ENCODE data around the gene PTPRN2. TPM values are rescaled to one million over a fixed set of nuclear protein-coding genes. Genes with fewer than 3 reads are reported as not detected.

Gene PTPRN2
- total RNA-seq, 1 donor from 2014 or later = 11.4 TPM

DNA sequence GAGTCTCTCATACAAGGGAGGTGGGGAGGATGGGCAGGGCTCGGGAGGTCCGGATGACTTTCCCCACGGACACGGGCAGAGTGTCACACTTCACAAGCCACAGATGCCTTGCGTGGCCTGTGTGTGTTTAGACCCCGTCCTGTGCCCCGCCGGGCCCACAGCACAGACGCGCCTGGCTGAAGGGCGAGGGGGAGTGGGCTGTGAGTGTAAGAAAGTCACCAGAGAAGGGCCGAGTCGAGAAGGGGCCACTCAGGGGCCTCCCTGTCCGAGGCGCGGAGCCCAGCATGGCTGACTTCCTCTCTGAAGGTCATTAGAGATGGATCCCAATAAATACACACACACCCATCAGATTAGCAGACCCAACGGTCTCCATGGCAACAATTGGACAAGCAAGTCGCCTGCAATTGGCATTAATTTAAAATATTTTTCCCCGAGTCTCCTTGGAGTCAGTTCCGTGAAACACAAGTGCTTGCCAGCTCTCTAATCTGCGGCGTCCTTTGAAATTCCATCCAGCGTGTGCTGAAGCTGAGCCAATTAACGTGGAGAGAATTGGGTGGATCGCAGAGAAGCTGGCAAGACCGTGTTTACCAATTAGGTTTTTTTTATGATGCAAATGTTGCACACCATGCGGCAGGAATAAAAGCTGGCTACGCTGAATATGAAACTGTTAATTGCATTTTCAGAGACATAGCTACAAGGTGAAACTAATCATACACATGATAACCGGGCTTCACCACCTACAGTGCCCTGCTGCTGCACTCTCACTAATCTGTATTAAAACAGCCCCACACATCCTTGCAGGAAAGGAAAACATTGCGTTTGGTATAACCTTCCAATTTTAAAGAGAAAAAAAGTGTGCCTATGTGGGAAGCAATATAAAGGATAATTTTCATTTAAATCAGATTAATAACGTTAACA lies 571.2 kb downstream of the PTPRN2 start:
- Mint-ChIP-seq H3K4me3 (ENCODE audit: low read depth) (no peak overlapping the region), H3K27me3 (peaks cover 9% of the 10 kb centered on the region), H3K36me3 (ENCODE audit: insufficient read depth) (no peaks in the 10 kb centered on the region), H3K4me1 (ENCODE audit: low read depth) (peaks cover 9% of the 10 kb centered on the region), H3K27ac (no peak overlapping the region), H3K9me3 (ENCODE audit: low read depth) (no peaks in the 10 kb centered on the region)
- TF ChIP-seq, protein P1, sequence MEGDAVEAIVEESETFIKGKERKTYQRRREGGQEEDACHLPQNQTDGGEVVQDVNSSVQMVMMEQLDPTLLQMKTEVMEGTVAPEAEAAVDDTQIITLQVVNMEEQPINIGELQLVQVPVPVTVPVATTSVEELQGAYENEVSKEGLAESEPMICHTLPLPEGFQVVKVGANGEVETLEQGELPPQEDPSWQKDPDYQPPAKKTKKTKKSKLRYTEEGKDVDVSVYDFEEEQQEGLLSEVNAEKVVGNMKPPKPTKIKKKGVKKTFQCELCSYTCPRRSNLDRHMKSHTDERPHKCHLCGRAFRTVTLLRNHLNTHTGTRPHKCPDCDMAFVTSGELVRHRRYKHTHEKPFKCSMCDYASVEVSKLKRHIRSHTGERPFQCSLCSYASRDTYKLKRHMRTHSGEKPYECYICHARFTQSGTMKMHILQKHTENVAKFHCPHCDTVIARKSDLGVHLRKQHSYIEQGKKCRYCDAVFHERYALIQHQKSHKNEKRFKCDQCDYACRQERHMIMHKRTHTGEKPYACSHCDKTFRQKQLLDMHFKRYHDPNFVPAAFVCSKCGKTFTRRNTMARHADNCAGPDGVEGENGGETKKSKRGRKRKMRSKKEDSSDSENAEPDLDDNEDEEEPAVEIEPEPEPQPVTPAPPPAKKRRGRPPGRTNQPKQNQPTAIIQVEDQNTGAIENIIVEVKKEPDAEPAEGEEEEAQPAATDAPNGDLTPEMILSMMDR (IDR thresholded peaks at IDR 0.05; ENCODE audit: unreplicated experiment) = no peak
- no peak for DNase-seq (ENCODE audit: low spot score, unreplicated experiment)

DNA sequence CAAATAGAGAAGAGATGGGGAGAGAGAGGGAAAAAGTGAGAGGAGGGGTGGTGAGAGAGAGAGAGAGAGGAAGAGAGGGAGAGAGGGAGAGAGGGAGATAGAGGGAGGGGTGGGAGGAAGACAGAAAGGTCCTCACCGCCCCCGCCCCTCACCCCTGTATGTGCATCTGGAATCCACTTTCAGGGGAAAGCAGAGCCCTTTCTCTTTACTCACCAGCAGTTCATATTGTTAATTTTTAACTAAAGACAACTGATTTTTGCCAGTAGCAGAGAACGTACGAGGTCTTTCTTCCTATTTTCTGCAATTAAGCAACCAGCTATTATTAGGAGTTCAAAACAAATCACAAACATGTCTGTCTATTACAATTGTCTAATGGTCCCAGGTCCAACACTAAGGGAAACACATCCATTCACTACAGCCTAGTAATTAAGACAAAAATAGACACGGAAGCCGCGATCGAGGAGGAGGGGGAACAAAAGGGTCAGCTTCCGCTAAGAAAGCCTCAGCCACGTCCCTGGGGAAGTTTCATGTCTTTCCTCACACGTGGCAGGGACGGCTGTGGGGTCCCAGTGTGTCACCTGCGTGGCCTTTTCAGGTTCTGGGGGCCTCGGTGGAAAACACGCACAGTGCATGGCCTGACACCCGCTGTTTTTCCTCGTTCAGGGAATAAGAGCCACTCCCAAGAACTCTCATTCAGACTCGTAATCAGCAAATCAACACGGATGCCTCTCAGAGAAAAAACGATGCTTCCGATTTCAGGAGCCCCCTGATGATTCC lies 572.0 kb downstream of the PTPRN2 start:
- no peak for DNase-seq (ENCODE audit: low spot score, unreplicated experiment)
- H3K36me3 Mint-ChIP-seq (ENCODE audit: insufficient read depth) = no peaks in the 10 kb centered on the region
- TF ChIP-seq, protein P1 (IDR thresholded peaks at IDR 0.05; ENCODE audit: unreplicated experiment) = no peak

DNA sequence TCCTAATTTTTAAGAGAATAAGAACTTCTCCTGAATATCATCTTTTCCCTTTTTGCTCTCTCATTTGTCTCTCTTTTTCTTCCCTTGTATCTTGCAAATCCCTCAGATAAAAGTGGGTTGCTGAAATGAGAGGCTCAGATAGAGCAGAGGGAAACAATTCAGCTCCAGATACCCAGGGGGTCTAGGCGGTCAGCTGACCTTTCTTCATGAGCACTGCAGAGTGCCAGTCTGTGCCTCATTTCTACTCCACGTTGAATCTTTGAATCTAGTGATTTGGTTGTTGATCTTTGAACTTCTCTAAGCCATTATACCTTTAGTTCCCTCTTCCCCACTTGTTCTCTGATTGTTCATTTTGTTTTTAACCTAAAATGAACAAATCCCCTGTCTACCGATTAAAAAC lies 572.6 kb downstream of the PTPRN2 start:
- H3K27me3 Mint-ChIP-seq = peaks cover 14% of the 10 kb centered on the region
- TF ChIP-seq, protein P1 (IDR thresholded peaks at IDR 0.05; ENCODE audit: unreplicated experiment) = no peak
- no peaks in the 10 kb centered on the region for H3K9me3 Mint-ChIP-seq (ENCODE audit: low read depth)
- DNase-seq (ENCODE audit: low spot score, unreplicated experiment) = no peak
- no peak overlapping the region for H3K4me3 Mint-ChIP-seq (ENCODE audit: low read depth)
- no peaks in the 10 kb centered on the region for H3K36me3 Mint-ChIP-seq (ENCODE audit: insufficient read depth)
- no peak overlapping the region for H3K27ac Mint-ChIP-seq
- peaks cover 10% of the 10 kb centered on the region for H3K4me1 Mint-ChIP-seq (ENCODE audit: low read depth)

More for the DNA sequence above, 572.0 kb downstream of the PTPRN2 start:
- Mint-ChIP-seq H3K27me3 (peaks cover 12% of the 10 kb centered on the region), H3K4me3 (ENCODE audit: low read depth) (no peak overlapping the region), H3K4me1 (ENCODE audit: low read depth) (peaks cover 9% of the 10 kb centered on the region), H3K9me3 (ENCODE audit: low read depth) (no peaks in the 10 kb centered on the region), H3K27ac (no peak overlapping the region)

DNA sequence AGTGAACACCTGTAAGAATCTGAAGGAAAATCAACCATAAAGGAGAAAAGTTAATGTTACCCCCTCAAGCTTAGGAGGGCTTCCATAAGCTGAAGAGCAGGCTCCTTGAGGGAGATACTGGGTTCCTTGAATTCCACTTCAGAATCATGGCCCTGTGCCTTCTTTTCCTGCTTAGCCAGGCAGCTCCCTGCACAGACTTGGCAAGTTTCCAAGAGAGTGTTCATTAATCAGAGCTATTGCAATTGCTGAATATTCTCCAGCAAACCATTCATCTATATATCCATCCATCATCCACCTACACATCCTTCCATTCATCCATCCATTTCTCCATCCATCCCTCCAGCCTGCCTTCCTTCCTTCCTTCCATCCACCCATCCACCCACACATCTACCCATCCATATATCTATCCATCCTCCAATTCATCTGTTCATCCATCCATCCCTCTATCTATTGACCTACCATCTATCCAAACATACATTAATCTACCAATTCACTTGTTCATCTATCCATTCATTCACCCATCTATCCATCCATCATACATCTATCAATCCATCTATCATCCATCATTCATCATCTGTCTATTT lies 574.4 kb downstream of the PTPRN2 start:
- Mint-ChIP-seq H3K27ac (no peak overlapping the region), H3K4me1 (ENCODE audit: low read depth) (peaks cover 21% of the 10 kb centered on the region), H3K9me3 (ENCODE audit: low read depth) (no peaks in the 10 kb centered on the region), H3K36me3 (ENCODE audit: insufficient read depth) (no peaks in the 10 kb centered on the region), H3K4me3 (ENCODE audit: low read depth) (no peak overlapping the region), H3K27me3 (peaks cover 18% of the 10 kb centered on the region)
- TF ChIP-seq, protein P1 (IDR thresholded peaks at IDR 0.05; ENCODE audit: unreplicated experiment) = no peak
- DNase-seq (ENCODE audit: low spot score, unreplicated experiment) = no peak

DNA sequence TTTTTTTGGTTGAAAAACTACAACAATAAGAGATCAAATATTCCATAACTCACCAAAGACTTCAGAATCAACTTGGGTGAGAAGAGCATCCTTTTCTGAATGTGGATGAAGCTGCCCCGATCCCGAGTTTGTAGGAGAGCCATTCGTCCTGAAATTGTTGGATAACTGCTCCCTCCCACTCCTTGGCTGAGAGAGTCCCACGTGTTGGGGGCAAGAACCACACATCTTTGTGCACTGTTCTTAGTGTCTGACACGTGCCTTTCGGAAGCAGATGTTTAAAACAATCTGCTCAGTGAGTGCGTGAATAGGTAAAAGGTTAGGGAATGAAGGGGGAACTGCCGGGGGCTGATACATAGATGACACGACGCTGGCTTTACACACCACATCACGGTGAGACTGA lies 575.7 kb downstream of the PTPRN2 start:
- Mint-ChIP-seq H3K4me1 (ENCODE audit: low read depth) (peaks cover 23% of the 10 kb centered on the region), H3K4me3 (ENCODE audit: low read depth) (no peak overlapping the region), H3K9me3 (ENCODE audit: low read depth) (no peaks in the 10 kb centered on the region), H3K36me3 (ENCODE audit: insufficient read depth) (no peaks in the 10 kb centered on the region), H3K27me3 (peaks cover 18% of the 10 kb centered on the region), H3K27ac (no peak overlapping the region)
- TF ChIP-seq, protein P1 (IDR thresholded peaks at IDR 0.05; ENCODE audit: unreplicated experiment) = no peak
- DNase-seq (ENCODE audit: low spot score, unreplicated experiment) = no peak
